RCC 7860 (cell line): ENCODE measurements around the gene IFT88.
A peak's percentile ranks its signal among the peaks of the same experiment; 100 is the strongest.

ENCODE experiments used
- DNase-seq: peaks from one replicate; pipeline ENCODE4 v3.0.0-alpha.2; 2015; ENCODE audit warnings: low spot score
- FAIRE-seq: peaks from 2 replicates; lab custom pipeline; 2012; peaks lifted over from hg19 to GRCh38; lab: Jason Lieb, UNC

The IFT88 gene

GRCh38 chr13:20566898-20567874 lies at the start of gene IFT88:
Gene IFT88 (plus strand): TSS chr13:20567157. CDS start chr13:20574386, 7,229 bp downstream.
- DNase-seq (peak; percentile 76), FAIRE-seq (peak; percentile 66)

GRCh38 chr13:20518660-20519100 lies 48.3 kb upstream of the IFT88 start:
- DNase-seq, result no peak
- no peak for FAIRE-seq

- peak; percentile 93 for FAIRE-seq
- peak; percentile 16 for DNase-seq
Observed at GRCh38 chr13:20519875-20520274, 47.1 kb upstream of the IFT88 start.

GRCh38 chr13:20521364-20522115 lies 45.4 kb upstream of the IFT88 start:
- no peak for DNase-seq
- no peak for FAIRE-seq

- FAIRE-seq (no peak), DNase-seq (no peak)
Observed at GRCh38 chr13:20525144-20525600, 41.8 kb upstream of the IFT88 start.

GRCh38 chr13:20525601-20526544 lies 41.1 kb upstream of the IFT88 start, which contains the start of gene CRYL1:
Gene CRYL1 (minus strand): TSS chr13:20525857. CDS start chr13:20525794, 63 bp downstream.
- FAIRE-seq, result peak; percentile 65
- peak; percentile 74 for DNase-seq

GRCh38 chr13:20526664-20527063 lies 40.3 kb upstream of the IFT88 start:
- no peak for DNase-seq
- no peak for FAIRE-seq

GRCh38 chr13:20528452-20528851 lies 38.5 kb upstream of the IFT88 start:
- FAIRE-seq (no peak), DNase-seq (no peak)

- FAIRE-seq, result no peak
- DNase-seq, result no peak
Observed at GRCh38 chr13:20534038-20534608, 32.8 kb upstream of the IFT88 start.

- FAIRE-seq (no peak), DNase-seq (no peak)
Observed at GRCh38 chr13:20536992-20537391, 30.0 kb upstream of the IFT88 start.

GRCh38 chr13:20544201-20544923 lies 22.6 kb upstream of the IFT88 start:
- FAIRE-seq (no peak), DNase-seq (no peak)

- FAIRE-seq, result no peak
- DNase-seq, result no peak
Observed at GRCh38 chr13:20546556-20546955, 20.4 kb upstream of the IFT88 start.

GRCh38 chr13:20547479-20547908 lies 19.5 kb upstream of the IFT88 start:
- FAIRE-seq, result peak; percentile 67
- peak; percentile 43 for DNase-seq

GRCh38 chr13:20550799-20551198 lies 16.2 kb upstream of the IFT88 start:
- DNase-seq (no peak), FAIRE-seq (no peak)

- DNase-seq (no peak), FAIRE-seq (no peak)
Observed at GRCh38 chr13:20553311-20553710, 13.6 kb upstream of the IFT88 start.

- FAIRE-seq (no peak), DNase-seq (no peak)
Observed at GRCh38 chr13:20558982-20559381, 8.0 kb upstream of the IFT88 start.

GRCh38 chr13:20559659-20560356 lies 7.1 kb upstream of the IFT88 start:
- no peak for FAIRE-seq
- DNase-seq, result no peak

- DNase-seq (no peak), FAIRE-seq (no peak)
Observed at GRCh38 chr13:20561741-20562140, 5.2 kb upstream of the IFT88 start.
